Ovary (tissue), 9 donors: ENCODE results near the gene TRABD2B. TPM values are rescaled to one million over a fixed set of nuclear protein-coding genes. Genes with fewer than 3 reads are reported as not detected.

Experiments
- DNase-seq, 5 donors: peaks; one replicate each; pipeline ENCODE4 v3.0.0-alpha.2; 2019 to 2020
- H3K27ac ChIP-seq, 2 donors: fragments of 200-600 bp; one replicate each; pipeline versions ENCODE4 v1.5.1 to v1.8.0; 2019 to 2022
- H3K27me3 ChIP-seq: fragments of 200-600 bp; one replicate; pipeline ENCODE4 v1.8.0; 2022
- H3K36me3 ChIP-seq: fragments of 200-600 bp; sonication (generic); one replicate; pipeline ENCODE4 v1.5.1; 2019
- H3K4me1 ChIP-seq: one replicate; pipeline ENCODE4 v1.8.1; 2013; ENCODE audit warnings: mild to moderate bottlenecking, moderate library complexity; ENCODE audit not compliant: insufficient read depth
- H3K4me3 ChIP-seq: fragments of 200-600 bp; sonication (generic); one replicate; pipeline ENCODE4 v1.5.1; 2017
- H3K9me3 ChIP-seq, 2 donors: fragments of 200-600 bp in 1 of 2; sonication (generic) in 1 of 2; one replicate each; pipeline versions ENCODE4 v1.5.1 to v1.8.1; 2013 to 2019; ENCODE audit warnings: mild to moderate bottlenecking in 1 of 2, moderate library complexity in 1 of 2
- CTCF ChIP-seq, 3 donors: fragments of 450-650 bp in 2 of 3; fragments of 200-600 bp in 1 of 3; IDR thresholded peaks; one replicate each; pipeline versions ENCODE4 v1.5.1 to v1.8.0; 2016 to 2022; ENCODE audit warnings: antibody characterized with exemption in 3 of 3, mild to moderate bottlenecking in 1 of 3
- EP300 ChIP-seq: sonication (generic); formaldehyde crosslinking; IDR thresholded peaks from one replicate; pipeline ENCODE4 v1.6.1; 2017; ENCODE audit warnings: antibody characterized with exemption
- POLR2A ChIP-seq: fragments of 450-650 bp; IDR thresholded peaks from one replicate; pipeline ENCODE4 v1.6.1; 2017; ENCODE audit warnings: antibody characterized with exemption, mild to moderate bottlenecking, moderate library complexity
- WGBS, 3 donors: extraction: QIAGEN DNeasy Blood & Tissue Kit in 1 of 3; methylation state at CpG; one replicate each; pipeline versions ENCODE4 v1.1.5 to v1.1.7; 2013 to 2017; 5-methylcytosine and 5-hydroxymethylcytosine counted together
- intact Hi-C, 4 donors: fragments of 100-400 bp; cut with DNase I; formaldehyde crosslinking; loops; one replicate each; pipeline versions ENCODE4 v1.11.0 to v1.15.1; 2022 to 2023
- polyA plus RNA-seq, 2 donors: library from polyadenylated mRNA; stranded (reverse); fragments of 200-250 nt in 1 of 2; fragments of 350-450 nt in 1 of 2; fragmentation: Illumina TruSeq in 1 of 2; extraction: RNeasy Lipid Tissue Mini Kit (QIAGEN cat#74804) in 1 of 2; gene quantifications; one replicate each; pipeline ENCODE4 v1.2.3, GENCODE V29; 2013 to 2014
- total RNA-seq, 7 donors: library from RNA; depleted of rRNA in 2 of 7; stranded (reverse); fragments of >200 nt in 2 of 7; fragmentation: NEBNext Ultra II Directional in 3 of 7; extraction: Animal tissue kit (Norgen Biotek cat#: 25700) in 3 of 7; gene quantifications; one replicate each; pipeline versions ENCODE4 v1.1.0 to v1.2.4, GENCODE V29; 2016 to 2023
- donor health status: DM: no; HTN: no; CAD: no; lungs with moderate emphysema.
- donor health status: DM: no; HTN: no; CAD: no.
- donor health status: Bipolar disorder and iron deficiency.
- donor health status: DM: yes; HTN: yes; CAD: no.
- donor health status: DM: no; HTN: no; CAD: no.
- donor health status: DM: yes; HTN: yes; CAD: no.

TRABD2B gene
- total and polyA plus RNA-seq, 9 donors, result 0.18 to 1.6 (median 0.52) TPM

- H3K4me3 ChIP-seq, result no peak overlapping the region
- TF ChIP-seq EP300, result no peak
- no peak for TF ChIP-seq CTCF (IDR thresholded peaks at IDR 0.05)
- no peak for TF ChIP-seq POLR2A
- H3K4me1 ChIP-seq, result no peaks in the 10 kb centered on the region
- WGBS, 3 donors, result 58 to 71% (median 63%) methylated on average over 9 of the region's 9 CpGs
- no peaks in the 10 kb centered on the region for H3K36me3 ChIP-seq
- no peaks in the 10 kb centered on the region for H3K9me3 ChIP-seq
- no peaks in the 10 kb centered on the region for H3K27me3 ChIP-seq
- H3K27ac ChIP-seq, result no peak overlapping the region
- no peak for DNase-seq
- intact Hi-C loops, result loop anchor here in 1 of 4 donors (10.0 kb wide), 1 partner anchor 212 kb away; the partner anchor contains the start of gene TRABD2B
Observed at GRCh38 chr1:47782414-47783166, 214.6 kb downstream of the TRABD2B start.

GRCh38 chr1:47781171-47781959 lies 215.8 kb downstream of the TRABD2B start:
- 89 to 95% (median 92%) methylated on average over 22 of the region's 22 CpGs for WGBS, 3 donors
- no peaks in the 10 kb centered on the region for H3K4me1 ChIP-seq
- no peak for TF ChIP-seq EP300
- TF ChIP-seq CTCF (IDR thresholded peaks at IDR 0.05), result no peak
- TF ChIP-seq POLR2A, result no peak
- no peaks in the 10 kb centered on the region for H3K36me3 ChIP-seq
- no peaks in the 10 kb centered on the region for H3K9me3 ChIP-seq
- no peak overlapping the region for H3K27ac ChIP-seq
- no peak for DNase-seq
- H3K27me3 ChIP-seq, result no peaks in the 10 kb centered on the region
- H3K4me3 ChIP-seq, result no peak overlapping the region
- intact Hi-C loops, result loop anchor here in 1 of 4 donors (10.0 kb wide), 1 partner anchor 213 kb away; the partner anchor contains the start of gene TRABD2B

GRCh38 chr1:47780469-47780995 lies 216.7 kb downstream of the TRABD2B start:
- TF ChIP-seq CTCF (IDR thresholded peaks at IDR 0.05) (no peak), EP300 (no peak), POLR2A (no peak)
- no peaks in the 10 kb centered on the region for H3K9me3 ChIP-seq
- no peaks in the 10 kb centered on the region for H3K36me3 ChIP-seq
- H3K4me1 ChIP-seq, result no peaks in the 10 kb centered on the region
- intact Hi-C loops, result loop anchor here in 1 of 4 donors (10.0 kb wide), 1 partner anchor 214 kb away; the partner anchor contains the start of gene TRABD2B
- H3K4me3 ChIP-seq, result no peak overlapping the region
- DNase-seq, result no peak
- H3K27ac ChIP-seq, result no peak overlapping the region
- 85 to 90% (median 86%) methylated on average over 7 to 8 of the region's 8 CpGs for WGBS, 3 donors
- H3K27me3 ChIP-seq, result no peaks in the 10 kb centered on the region

- intact Hi-C loops, result loop anchor here in 1 of 4 donors (10.0 kb wide), 1 partner anchor 215 kb away; the partner anchor contains the start of gene TRABD2B
Observed at GRCh38 chr1:47779613-47780012, 217.6 kb downstream of the TRABD2B start.

More at GRCh38 chr1:47779613-47780012, 217.6 kb downstream of the TRABD2B start:
- H3K9me3 ChIP-seq, result no peaks in the 10 kb centered on the region
- TF ChIP-seq POLR2A (no peak), EP300 (no peak), CTCF (IDR thresholded peaks at IDR 0.05) (no peak)
- no peaks in the 10 kb centered on the region for H3K36me3 ChIP-seq
- no peak overlapping the region for H3K4me3 ChIP-seq
- no peaks in the 10 kb centered on the region for H3K27me3 ChIP-seq
- no peak overlapping the region for H3K27ac ChIP-seq
- WGBS, 3 donors, result 77 to 90% (median 87%) methylated on average over 3 of the region's 3 CpGs
- no peak for DNase-seq
- no peaks in the 10 kb centered on the region for H3K4me1 ChIP-seq
